Measurements from ENCODE around the gene PRPF39.
"Not testable (repeated sequence)": the region's sequence is repeated elsewhere in the genome, so short reads cannot be mapped to it uniquely, and the experiment has no call there.

The PRPF39 gene

DNA sequence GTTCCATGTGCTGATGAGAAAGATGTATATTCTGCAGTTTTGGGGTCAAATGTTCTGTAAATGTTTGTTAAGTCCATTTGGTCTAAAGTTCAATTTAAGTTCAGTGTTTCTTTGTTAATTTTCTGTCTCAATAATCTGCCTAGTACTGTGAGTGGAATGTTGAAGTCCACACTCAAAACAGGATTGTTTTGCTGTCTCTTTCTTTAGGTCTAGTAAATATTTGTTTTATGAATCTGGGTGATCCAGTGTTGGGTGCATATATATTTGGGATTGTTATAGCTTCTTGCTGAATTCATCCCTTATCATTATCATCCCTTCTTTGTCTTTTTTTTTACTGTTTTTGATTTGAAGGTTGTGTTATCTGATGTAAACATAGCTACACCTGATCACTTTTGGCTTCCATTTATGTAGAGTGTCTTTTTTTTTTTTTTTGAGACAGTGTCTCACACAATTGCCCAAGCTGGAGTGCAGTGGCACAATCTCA is 26.0 kb upstream of the PRPF39 start:
- Histone ChIP-seq H3K36me3 (ENCODE audit: control insufficient read depth, insufficient read depth, low read length, severe bottlenecking) (peaks cover 23% of the 10 kb centered on the region), H3K4me1 (ENCODE audit: control insufficient read depth, insufficient read depth, low read length) (no peaks in the 10 kb centered on the region), H3K27me3 (replicated peaks; ENCODE audit: control insufficient read depth, insufficient read depth, low read length) (no peaks in the 10 kb centered on the region), H3K9ac (ENCODE audit: low read length) (no peak overlapping the region), H3K4me3 (ENCODE audit: low read length) (no peak overlapping the region), H3K9me3 (ENCODE audit: control insufficient read depth, low read length) (peaks cover 13% of the 10 kb centered on the region)
- no peak for DNase-seq (ENCODE audit: low read depth)

DNA sequence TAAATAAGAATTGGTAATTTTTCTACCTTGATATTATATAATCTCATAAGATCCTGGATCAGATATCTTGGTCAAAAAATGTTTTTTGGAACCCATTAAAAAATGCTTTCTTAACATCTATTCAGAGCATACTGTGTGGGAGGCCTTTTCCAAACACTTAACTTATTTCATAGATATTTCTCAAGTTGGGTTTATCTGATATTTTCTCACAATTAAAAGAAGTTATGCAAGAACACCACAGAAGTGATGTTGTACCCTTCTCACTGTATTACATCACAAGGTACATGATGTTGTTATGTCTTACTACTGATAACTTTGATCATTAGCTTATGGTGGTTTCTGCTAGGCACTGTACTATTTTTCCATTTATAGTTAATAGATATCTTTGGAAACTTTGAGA is 23.4 kb upstream of the PRPF39 start:
- peaks cover 13% of the 10 kb centered on the region for H3K9me3 ChIP-seq (ENCODE audit: control insufficient read depth, low read length)
- no peak overlapping the region for H3K4me3 ChIP-seq (ENCODE audit: low read length)
- H3K27me3 ChIP-seq (replicated peaks; ENCODE audit: control insufficient read depth, insufficient read depth, low read length), result no peaks in the 10 kb centered on the region
- DNase-seq (ENCODE audit: low read depth), result no peak
- H3K4me1 ChIP-seq (ENCODE audit: control insufficient read depth, insufficient read depth, low read length), result no peaks in the 10 kb centered on the region
- H3K9ac ChIP-seq (ENCODE audit: low read length), result no peak overlapping the region
- peaks cover 8% of the 10 kb centered on the region for H3K36me3 ChIP-seq (ENCODE audit: control insufficient read depth, insufficient read depth, low read length, severe bottlenecking)

DNA sequence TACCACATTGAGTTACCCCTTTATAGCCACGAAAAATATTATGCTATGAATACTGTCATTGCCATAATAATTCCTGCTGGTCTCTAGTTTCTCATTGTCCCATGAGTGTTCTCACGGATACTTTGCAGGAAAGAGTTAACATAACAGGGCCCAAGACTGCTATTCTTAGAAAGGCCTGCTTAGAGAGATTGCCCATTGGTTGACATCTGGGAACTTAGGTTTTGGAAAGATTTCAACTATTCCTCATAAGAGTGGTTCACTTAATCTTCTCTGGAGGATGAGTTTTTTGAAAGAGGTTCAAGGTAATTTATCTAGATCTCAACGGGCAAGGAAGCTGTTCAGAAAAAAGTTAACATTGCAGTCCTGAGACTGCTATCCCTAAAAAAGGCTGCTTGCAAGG is 18.4 kb upstream of the PRPF39 start:
- no peaks in the 10 kb centered on the region for H3K4me1 ChIP-seq (ENCODE audit: control insufficient read depth, insufficient read depth, low read length)
- peaks cover 4% of the 10 kb centered on the region for H3K36me3 ChIP-seq (ENCODE audit: control insufficient read depth, insufficient read depth, low read length, severe bottlenecking)
- H3K9me3 ChIP-seq (ENCODE audit: control insufficient read depth, low read length), result no peaks in the 10 kb centered on the region
- no peak for DNase-seq (ENCODE audit: low read depth)
- no peak overlapping the region for H3K4me3 ChIP-seq (ENCODE audit: low read length)
- no peaks in the 10 kb centered on the region for H3K27me3 ChIP-seq (replicated peaks; ENCODE audit: control insufficient read depth, insufficient read depth, low read length)
- H3K9ac ChIP-seq (ENCODE audit: low read length), result no peak overlapping the region

DNA sequence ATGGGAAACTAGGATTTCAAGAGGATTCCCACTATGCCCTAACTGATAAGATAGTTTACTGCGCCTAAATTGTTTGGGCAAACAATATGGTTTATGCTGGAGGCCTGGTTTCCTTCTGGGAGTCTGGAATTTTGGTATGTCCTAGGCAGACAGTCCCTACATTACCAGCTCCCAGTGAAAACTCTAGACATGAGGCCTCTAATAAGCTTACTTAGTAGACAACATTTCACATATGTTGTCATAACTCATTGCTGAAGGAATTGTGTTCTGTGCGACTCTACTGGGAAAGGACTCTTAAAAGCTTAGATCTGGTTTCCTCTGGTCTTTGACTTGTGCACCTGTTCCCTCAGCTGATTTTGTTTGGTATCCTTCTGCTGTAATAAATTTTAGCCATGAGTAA is 18.0 kb upstream of the PRPF39 start:
- H3K27me3 ChIP-seq (replicated peaks; ENCODE audit: control insufficient read depth, insufficient read depth, low read length), result no peaks in the 10 kb centered on the region
- peaks cover 4% of the 10 kb centered on the region for H3K36me3 ChIP-seq (ENCODE audit: control insufficient read depth, insufficient read depth, low read length, severe bottlenecking)

DNA sequence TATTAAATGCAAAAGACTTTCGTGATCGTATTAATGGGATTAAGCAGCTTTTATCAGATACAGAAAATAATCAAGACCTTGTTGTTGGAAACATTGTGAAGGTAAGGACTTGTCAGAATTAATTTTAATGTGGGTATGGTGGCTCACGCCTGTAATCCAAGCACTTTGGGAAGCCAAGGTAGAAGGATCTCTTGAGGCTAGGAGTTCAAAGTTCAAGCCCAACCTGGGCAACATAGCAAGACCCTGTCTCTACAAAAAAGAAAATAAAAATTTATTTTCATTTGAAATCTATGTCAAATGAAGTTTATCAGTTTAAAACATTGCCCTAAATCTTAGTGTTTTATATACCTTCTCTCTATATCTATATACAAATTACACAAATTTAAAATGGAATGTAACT is 17.2 kb upstream of the PRPF39 start:
- H3K4me1 ChIP-seq (ENCODE audit: control insufficient read depth, insufficient read depth, low read length), result no peaks in the 10 kb centered on the region
- H3K4me3 ChIP-seq (ENCODE audit: low read length), result no peak overlapping the region
- no peak overlapping the region for H3K9ac ChIP-seq (ENCODE audit: low read length)
- H3K36me3 ChIP-seq (ENCODE audit: control insufficient read depth, insufficient read depth, low read length, severe bottlenecking), result peaks cover 4% of the 10 kb centered on the region
- DNase-seq (ENCODE audit: low read depth), result no peak
- H3K9me3 ChIP-seq (ENCODE audit: control insufficient read depth, low read length), result no peaks in the 10 kb centered on the region
- H3K27me3 ChIP-seq (replicated peaks; ENCODE audit: control insufficient read depth, insufficient read depth, low read length), result no peaks in the 10 kb centered on the region

More for the DNA sequence above, 18.0 kb upstream of the PRPF39 start:
- Histone ChIP-seq H3K4me1 (ENCODE audit: control insufficient read depth, insufficient read depth, low read length) (no peaks in the 10 kb centered on the region), H3K9ac (ENCODE audit: low read length) (no peak overlapping the region), H3K4me3 (ENCODE audit: low read length) (no peak overlapping the region), H3K9me3 (ENCODE audit: control insufficient read depth, low read length) (no peaks in the 10 kb centered on the region)
- DNase-seq (ENCODE audit: low read depth), result no peak

DNA sequence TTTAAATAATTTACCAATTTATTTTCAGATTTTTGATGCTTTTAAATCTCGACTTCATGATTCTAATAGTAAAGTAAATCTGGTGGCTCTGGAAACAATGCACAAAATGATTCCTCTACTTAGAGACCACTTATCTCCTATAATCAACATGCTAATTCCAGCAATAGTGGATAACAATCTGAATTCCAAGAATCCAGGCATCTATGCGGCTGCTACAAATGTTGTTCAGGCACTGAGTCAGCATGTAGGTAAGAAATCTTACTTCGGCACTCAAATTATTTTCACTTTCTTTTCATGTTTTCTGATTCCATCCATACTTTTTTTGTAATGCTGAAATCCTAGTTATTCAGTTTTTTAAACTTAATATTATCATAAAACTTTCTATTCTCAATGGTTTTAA is 15.5 kb upstream of the PRPF39 start:
- Histone ChIP-seq H3K4me1 (ENCODE audit: control insufficient read depth, insufficient read depth, low read length) (no peaks in the 10 kb centered on the region), H3K9ac (ENCODE audit: low read length) (no peak overlapping the region), H3K36me3 (ENCODE audit: control insufficient read depth, insufficient read depth, low read length, severe bottlenecking) (peaks cover 11% of the 10 kb centered on the region), H3K4me3 (ENCODE audit: low read length) (no peak overlapping the region), H3K9me3 (ENCODE audit: control insufficient read depth, low read length) (no peaks in the 10 kb centered on the region), H3K27me3 (replicated peaks; ENCODE audit: control insufficient read depth, insufficient read depth, low read length) (no peaks in the 10 kb centered on the region)
- no peak for DNase-seq (ENCODE audit: low read depth)

DNA sequence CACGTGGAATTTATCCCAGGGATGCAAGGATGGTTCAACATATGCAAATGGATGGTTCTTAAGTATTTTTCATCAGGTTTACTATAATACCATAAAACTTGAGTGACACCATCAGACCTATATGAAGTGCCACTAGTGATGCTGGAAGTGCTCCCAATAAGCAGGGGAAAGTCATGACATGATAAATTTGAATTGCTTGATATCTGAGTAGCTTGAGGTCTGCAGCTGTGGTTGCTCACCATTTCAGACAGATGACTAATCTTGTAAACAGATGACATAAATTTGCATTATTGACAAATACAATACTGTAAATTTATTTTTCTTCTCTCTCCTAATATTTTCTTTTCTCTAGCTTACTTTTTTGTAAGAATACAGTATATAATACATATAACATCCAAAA is 13.7 kb upstream of the PRPF39 start:
- DNase-seq (ENCODE audit: low read depth), result no peak
- H3K4me3 ChIP-seq (ENCODE audit: low read length), result no peak overlapping the region
- no peak overlapping the region for H3K9ac ChIP-seq (ENCODE audit: low read length)
- no peaks in the 10 kb centered on the region for H3K27me3 ChIP-seq (replicated peaks; ENCODE audit: control insufficient read depth, insufficient read depth, low read length)
- H3K9me3 ChIP-seq (ENCODE audit: control insufficient read depth, low read length), result no peaks in the 10 kb centered on the region
- H3K4me1 ChIP-seq (ENCODE audit: control insufficient read depth, insufficient read depth, low read length), result no peaks in the 10 kb centered on the region
- H3K36me3 ChIP-seq (ENCODE audit: control insufficient read depth, insufficient read depth, low read length, severe bottlenecking), result peaks cover 16% of the 10 kb centered on the region

DNA sequence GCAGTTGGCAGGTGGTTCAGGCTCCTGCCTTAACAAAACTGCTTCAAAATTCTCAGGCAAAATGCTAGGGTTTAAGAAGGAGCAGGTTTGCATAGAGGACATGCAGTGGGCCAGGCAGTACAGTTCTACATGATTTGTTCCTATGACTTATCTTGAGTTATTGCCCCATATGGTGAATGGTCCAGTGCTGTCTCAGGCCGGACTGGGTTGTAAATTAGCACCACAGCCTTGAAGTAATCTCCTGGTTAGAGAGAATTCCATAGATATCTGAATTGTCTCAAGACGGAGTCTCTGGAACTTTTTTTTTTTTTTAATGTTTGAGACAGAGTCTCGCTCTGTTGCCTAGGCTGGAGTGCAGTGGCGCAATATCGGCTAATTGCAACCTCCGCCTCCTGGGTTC is 11.8 kb upstream of the PRPF39 start:
- H3K27me3 ChIP-seq (replicated peaks; ENCODE audit: control insufficient read depth, insufficient read depth, low read length), result no peaks in the 10 kb centered on the region
- no peak overlapping the region for H3K4me3 ChIP-seq (ENCODE audit: low read length)
- H3K9ac ChIP-seq (ENCODE audit: low read length), result no peak overlapping the region
- DNase-seq (ENCODE audit: low read depth), result no peak
- H3K9me3 ChIP-seq (ENCODE audit: control insufficient read depth, low read length), result no peaks in the 10 kb centered on the region
- peaks cover 16% of the 10 kb centered on the region for H3K36me3 ChIP-seq (ENCODE audit: control insufficient read depth, insufficient read depth, low read length, severe bottlenecking)
- no peaks in the 10 kb centered on the region for H3K4me1 ChIP-seq (ENCODE audit: control insufficient read depth, insufficient read depth, low read length)

DNA sequence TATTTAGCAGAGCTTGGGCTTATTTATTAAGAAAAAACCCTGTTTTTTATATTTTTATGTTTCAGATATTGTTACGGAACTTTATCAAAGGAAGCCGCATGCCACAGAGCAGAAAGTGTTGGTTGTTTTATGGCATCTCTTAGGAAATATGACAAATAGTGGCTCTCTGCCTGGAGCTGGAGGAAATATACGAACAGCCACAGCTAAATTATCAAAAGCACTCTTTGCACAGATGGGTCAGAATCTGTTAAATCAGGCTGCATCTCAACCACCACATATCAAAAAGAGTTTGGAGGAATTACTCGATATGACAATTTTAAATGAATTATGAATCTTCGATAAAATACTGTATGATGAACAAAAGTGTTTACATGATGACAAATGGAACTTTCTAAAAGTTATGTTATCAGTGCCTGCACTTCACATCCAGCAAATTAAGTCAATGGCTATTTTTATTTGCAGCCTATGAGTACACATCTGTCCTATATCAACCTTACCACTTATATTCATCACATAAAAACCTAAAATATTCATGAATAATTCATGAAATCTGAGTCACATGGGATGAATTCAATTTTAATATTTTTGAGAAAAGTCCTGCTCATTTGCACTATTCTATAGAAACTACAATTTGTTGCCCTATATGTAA is 10.6 kb upstream of the PRPF39 start:
- Histone ChIP-seq H3K4me3 (ENCODE audit: low read length) (no peak overlapping the region), H3K4me1 (ENCODE audit: control insufficient read depth, insufficient read depth, low read length) (no peaks in the 10 kb centered on the region), H3K27me3 (replicated peaks; ENCODE audit: control insufficient read depth, insufficient read depth, low read length) (no peaks in the 10 kb centered on the region), H3K9me3 (ENCODE audit: control insufficient read depth, low read length) (no peaks in the 10 kb centered on the region), H3K9ac (ENCODE audit: low read length) (no peak overlapping the region), H3K36me3 (ENCODE audit: control insufficient read depth, insufficient read depth, low read length, severe bottlenecking) (peaks cover 16% of the 10 kb centered on the region)
- no peak for DNase-seq (ENCODE audit: low read depth)

DNA sequence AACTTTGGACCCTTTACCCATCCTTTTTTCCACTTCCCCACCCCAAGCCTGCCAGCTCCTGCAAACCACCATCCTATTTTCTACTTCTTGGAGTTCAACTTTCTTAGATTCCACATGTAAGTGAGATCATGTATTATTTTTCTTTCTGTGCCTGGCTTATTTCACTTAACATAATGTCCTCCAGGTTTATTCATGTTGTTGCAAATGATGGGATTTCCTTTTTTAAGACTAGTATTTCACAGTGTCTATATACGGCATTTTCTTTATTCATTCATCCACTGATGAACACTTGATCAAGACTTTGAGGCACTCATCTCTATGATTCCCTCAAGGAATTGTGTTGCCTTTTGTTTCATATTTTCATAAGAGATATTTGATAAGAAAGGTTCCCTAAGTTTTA is 5.6 kb upstream of the PRPF39 start:
- H3K9ac ChIP-seq (ENCODE audit: low read length), result no peak overlapping the region
- H3K4me3 ChIP-seq (ENCODE audit: low read length), result no peak overlapping the region
- DNase-seq (ENCODE audit: low read depth), result no peak
- H3K27me3 ChIP-seq (replicated peaks; ENCODE audit: control insufficient read depth, insufficient read depth, low read length), result no peaks in the 10 kb centered on the region
- H3K9me3 ChIP-seq (ENCODE audit: control insufficient read depth, low read length), result no peaks in the 10 kb centered on the region
- H3K36me3 ChIP-seq (ENCODE audit: control insufficient read depth, insufficient read depth, low read length, severe bottlenecking), result peaks cover 6% of the 10 kb centered on the region
- peaks cover 2% of the 10 kb centered on the region for H3K4me1 ChIP-seq (ENCODE audit: control insufficient read depth, insufficient read depth, low read length)

DNA sequence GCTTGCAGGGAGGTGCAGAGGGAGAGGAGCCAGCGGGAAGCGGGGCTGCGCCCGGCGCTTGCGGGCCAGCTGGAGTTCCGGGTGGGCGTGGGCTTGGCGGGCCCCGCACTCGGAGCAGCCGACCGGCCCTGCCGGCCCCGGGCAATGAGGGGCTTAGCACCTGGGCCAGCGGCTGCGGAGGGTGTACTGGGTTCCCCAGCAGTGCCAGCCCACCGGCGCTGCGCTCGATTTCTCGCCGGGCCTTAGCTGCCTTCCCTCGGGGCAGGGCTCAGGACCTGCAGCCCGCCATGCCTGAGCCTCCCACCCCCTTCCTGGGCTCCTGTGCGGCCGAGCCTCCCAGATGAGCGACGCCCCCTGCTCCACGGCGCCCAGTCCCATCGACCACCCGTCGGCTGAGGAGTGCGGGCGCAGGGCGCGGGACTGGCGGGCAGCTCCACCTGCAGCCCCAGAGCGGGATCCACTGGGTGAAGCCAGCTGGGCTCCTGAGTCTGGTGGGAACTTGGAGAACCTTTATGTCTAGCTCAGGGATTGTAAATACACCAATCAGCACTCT is 3.4 kb upstream of the PRPF39 start:
- not testable (repeated sequence) for H3K9me3 ChIP-seq (ENCODE audit: control insufficient read depth, low read length); H3K4me3 ChIP-seq (ENCODE audit: low read length); H3K36me3 ChIP-seq (ENCODE audit: control insufficient read depth, insufficient read depth, low read length, severe bottlenecking); H3K27me3 ChIP-seq (replicated peaks; ENCODE audit: control insufficient read depth, insufficient read depth, low read length); DNase-seq (ENCODE audit: low read depth); H3K4me1 ChIP-seq (ENCODE audit: control insufficient read depth, insufficient read depth, low read length); H3K9ac ChIP-seq (ENCODE audit: low read length)

DNA sequence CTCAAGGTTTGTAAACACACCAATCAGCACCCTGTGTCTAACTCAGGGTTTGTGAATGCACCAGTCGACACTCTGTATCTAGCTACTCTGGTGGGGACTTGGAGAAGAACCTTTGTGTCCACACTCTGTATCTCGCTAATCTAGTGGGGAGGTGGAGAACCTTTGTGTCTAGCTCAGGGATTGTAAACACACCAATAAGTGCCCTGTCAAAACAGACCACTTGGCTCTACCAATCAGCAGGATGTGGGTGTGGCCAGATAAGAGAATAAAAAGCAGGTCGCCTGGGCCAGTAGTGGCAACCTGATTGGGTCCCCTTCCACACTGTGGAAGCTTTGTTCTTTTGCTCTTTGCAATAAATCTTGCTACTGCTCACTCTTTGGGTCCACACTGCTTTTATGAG is 2.8 kb upstream of the PRPF39 start:
- H3K4me1 ChIP-seq (ENCODE audit: control insufficient read depth, insufficient read depth, low read length), result peaks cover 15% of the 10 kb centered on the region
- not testable (repeated sequence) for DNase-seq (ENCODE audit: low read depth); H3K9me3 ChIP-seq (ENCODE audit: control insufficient read depth, low read length); H3K27me3 ChIP-seq (replicated peaks; ENCODE audit: control insufficient read depth, insufficient read depth, low read length); H3K4me3 ChIP-seq (ENCODE audit: low read length); H3K9ac ChIP-seq (ENCODE audit: low read length); H3K36me3 ChIP-seq (ENCODE audit: control insufficient read depth, insufficient read depth, low read length, severe bottlenecking)

Data from adipocyte (in vitro differentiated cells).